Rectal smooth muscle tissue (tissue), 1 donor: ENCODE measurements around the gene TMEM258.

Experiments
- H3K27ac ChIP-seq: one replicate; pipeline ENCODE4 v1.7.0; 2013; ENCODE audit warnings: low read depth, low read length, inconsistent platforms
- H3K27me3 ChIP-seq: one replicate; pipeline ENCODE4 v1.7.0; 2013; ENCODE audit warnings: low read length; ENCODE audit not compliant: control insufficient read depth, insufficient read depth
- H3K36me3 ChIP-seq: one replicate; pipeline ENCODE4 v1.7.0; 2013; ENCODE audit warnings: low read length; ENCODE audit not compliant: control insufficient read depth, insufficient read depth
- H3K4me1 ChIP-seq: one replicate; pipeline ENCODE4 v1.7.0; 2013; ENCODE audit warnings: low read length; ENCODE audit not compliant: control insufficient read depth, insufficient read depth
- H3K4me3 ChIP-seq: one replicate; pipeline ENCODE4 v1.7.0; 2013; ENCODE audit warnings: low read length
- H3K9ac ChIP-seq: one replicate; pipeline ENCODE4 v1.7.0; 2013; ENCODE audit warnings: low read length

TMEM258 gene

GRCh38 chr11:61792310-61793082, at the start of gene TMEM258, which contains the start of gene FEN1:
Gene TMEM258 (minus strand): TSS chr11:61792599. CDS start chr11:61792558, 41 bp downstream.
Gene FEN1 (plus strand): TSS chr11:61792911. CDS start chr11:61795362, 2,451 bp downstream.
- peak within 1 kb of the TSS; percentile 90 for H3K4me3 ChIP-seq
- H3K36me3 ChIP-seq, result peaks cover 23% of the 10 kb centered on the region
- H3K27me3 ChIP-seq, result no peaks in the 10 kb centered on the region
- H3K27ac ChIP-seq, result peak within 1 kb of the TSS; percentile 96
- H3K9ac ChIP-seq, result peak within 1 kb of the TSS; percentile 87
- peaks cover 5% of the 10 kb centered on the region for H3K4me1 ChIP-seq

GRCh38 chr11:61841636-61842527, 49.5 kb upstream of the TMEM258 start:
- no peaks in the 10 kb centered on the region for H3K4me1 ChIP-seq
- H3K9ac ChIP-seq, result no peak overlapping the region
- H3K27me3 ChIP-seq, result no peaks in the 10 kb centered on the region
- H3K27ac ChIP-seq, result no peak overlapping the region
- no peak overlapping the region for H3K4me3 ChIP-seq
- H3K36me3 ChIP-seq, result peaks cover 8% of the 10 kb centered on the region

GRCh38 chr11:61840371-61840770, 48.0 kb upstream of the TMEM258 start:
- H3K27me3 ChIP-seq, result no peaks in the 10 kb centered on the region
- H3K4me1 ChIP-seq, result no peaks in the 10 kb centered on the region
- H3K27ac ChIP-seq, result no peak overlapping the region
- H3K4me3 ChIP-seq, result no peak overlapping the region
- H3K9ac ChIP-seq, result no peak overlapping the region
- peaks cover 8% of the 10 kb centered on the region for H3K36me3 ChIP-seq

GRCh38 chr11:61839742-61840141, 47.3 kb upstream of the TMEM258 start:
- H3K9ac ChIP-seq, result no peak overlapping the region
- no peaks in the 10 kb centered on the region for H3K4me1 ChIP-seq
- H3K36me3 ChIP-seq, result peaks cover 8% of the 10 kb centered on the region
- no peak overlapping the region for H3K27ac ChIP-seq
- H3K27me3 ChIP-seq, result no peaks in the 10 kb centered on the region
- H3K4me3 ChIP-seq, result no peak overlapping the region

GRCh38 chr11:61838921-61839320, 46.5 kb upstream of the TMEM258 start:
- Histone ChIP-seq H3K36me3 (peaks cover 8% of the 10 kb centered on the region), H3K27ac (no peak overlapping the region), H3K4me3 (no peak overlapping the region), H3K4me1 (no peaks in the 10 kb centered on the region), H3K27me3 (no peaks in the 10 kb centered on the region), H3K9ac (no peak overlapping the region)

GRCh38 chr11:61838501-61838900, 46.1 kb upstream of the TMEM258 start:
- no peak overlapping the region for H3K4me3 ChIP-seq
- H3K9ac ChIP-seq, result no peak overlapping the region
- peaks cover 8% of the 10 kb centered on the region for H3K36me3 ChIP-seq
- H3K4me1 ChIP-seq, result no peaks in the 10 kb centered on the region
- H3K27me3 ChIP-seq, result no peaks in the 10 kb centered on the region
- H3K27ac ChIP-seq, result no peak overlapping the region

- Histone ChIP-seq H3K27ac (no peak overlapping the region), H3K27me3 (no peaks in the 10 kb centered on the region), H3K9ac (no peak overlapping the region), H3K4me1 (no peaks in the 10 kb centered on the region), H3K4me3 (no peak overlapping the region), H3K36me3 (peaks cover 8% of the 10 kb centered on the region)
Measured at GRCh38 chr11:61837411-61838005, 45.1 kb upstream of the TMEM258 start.

GRCh38 chr11:61836193-61836592, 43.8 kb upstream of the TMEM258 start:
- Histone ChIP-seq H3K9ac (no peak overlapping the region), H3K4me1 (no peaks in the 10 kb centered on the region), H3K27me3 (no peaks in the 10 kb centered on the region), H3K27ac (no peak overlapping the region), H3K4me3 (no peak overlapping the region), H3K36me3 (peaks cover 8% of the 10 kb centered on the region)

- H3K27me3 ChIP-seq, result no peaks in the 10 kb centered on the region
- peaks cover 14% of the 10 kb centered on the region for H3K4me1 ChIP-seq
- peak overlapping the region; percentile 6 for H3K27ac ChIP-seq
- H3K9ac ChIP-seq, result peak overlapping the region; percentile 2
- H3K4me3 ChIP-seq, result no peak overlapping the region
- H3K36me3 ChIP-seq, result no peaks in the 10 kb centered on the region
Measured at GRCh38 chr11:61834278-61835048, 42.1 kb upstream of the TMEM258 start.

- H3K36me3 ChIP-seq, result no peaks in the 10 kb centered on the region
- no peak overlapping the region for H3K4me3 ChIP-seq
- H3K9ac ChIP-seq, result no peak overlapping the region
- no peaks in the 10 kb centered on the region for H3K27me3 ChIP-seq
- peaks cover 15% of the 10 kb centered on the region for H3K4me1 ChIP-seq
- H3K27ac ChIP-seq, result peak overlapping the region; percentile 6
Measured at GRCh38 chr11:61833926-61834277, 41.5 kb upstream of the TMEM258 start.

- Histone ChIP-seq H3K36me3 (no peaks in the 10 kb centered on the region), H3K27ac (no peak overlapping the region), H3K4me1 (peaks cover 15% of the 10 kb centered on the region), H3K27me3 (no peaks in the 10 kb centered on the region), H3K9ac (no peak overlapping the region), H3K4me3 (no peak overlapping the region)
Measured at GRCh38 chr11:61833471-61833870, 41.1 kb upstream of the TMEM258 start.

GRCh38 chr11:61832754-61833153, 40.4 kb upstream of the TMEM258 start:
- Histone ChIP-seq H3K36me3 (no peaks in the 10 kb centered on the region), H3K9ac (no peak overlapping the region), H3K27me3 (no peaks in the 10 kb centered on the region), H3K4me3 (no peak overlapping the region), H3K27ac (no peak overlapping the region), H3K4me1 (peaks cover 15% of the 10 kb centered on the region)
